Skin of body (tissue), 2 donors: Measurements from ENCODE around the gene KPNA1. TPM values are rescaled to one million over a fixed set of nuclear protein-coding genes. Genes with fewer than 3 reads are reported as not detected.
A peak's percentile ranks its signal among the peaks of the same experiment; 100 is the strongest.
"Not testable (repeated sequence)": the region's sequence is repeated elsewhere in the genome, so short reads cannot be mapped to it uniquely, and the experiment has no call there.

Experiments used
- DNase-seq: peaks from one replicate; lab custom pipeline; 2025; lab: John Stamatoyannopoulos, UW
- total RNA-seq: library from RNA; depleted of rRNA; stranded (reverse); fragments of >200 nt; gene quantifications from one replicate; pipeline ENCODE4 v1.2.3, GENCODE V29; 2014

The KPNA1 gene
- total RNA-seq, 1 donor from 2014 or later = 29.4 TPM

GRCh38 chr3:122520861-122521260 is 6.1 kb upstream of the KPNA1 start:
- no peak for DNase-seq

- no peak for DNase-seq
Measured at GRCh38 chr3:122519693-122520092, 5.0 kb upstream of the KPNA1 start.

GRCh38 chr3:122516846-122517360 is 2.2 kb upstream of the KPNA1 start:
- DNase-seq = no peak

- DNase-seq = no peak
Measured at GRCh38 chr3:122515870-122516269, 1.1 kb upstream of the KPNA1 start.

GRCh38 chr3:122515020-122515468 is 305 bp upstream of the KPNA1 start:
- no peak for DNase-seq

- no peak for DNase-seq
Measured at GRCh38 chr3:122513386-122514122, 1.2 kb downstream of the KPNA1 start.

GRCh38 chr3:122512284-122512683 is 2.5 kb downstream of the KPNA1 start:
- DNase-seq = no peak

GRCh38 chr3:122510878-122511535 is 3.7 kb downstream of the KPNA1 start:
- DNase-seq = no peak

GRCh38 chr3:122508944-122509343 is 5.8 kb downstream of the KPNA1 start:
- DNase-seq = not testable (repeated sequence)

- DNase-seq = no peak
Measured at GRCh38 chr3:122508135-122508914, 6.4 kb downstream of the KPNA1 start.

GRCh38 chr3:122506450-122506849 is 8.3 kb downstream of the KPNA1 start:
- DNase-seq = no peak

- DNase-seq = no peak
Measured at GRCh38 chr3:122505676-122506075, 9.1 kb downstream of the KPNA1 start.

GRCh38 chr3:122502941-122503340 is 11.8 kb downstream of the KPNA1 start:
- no peak for DNase-seq

GRCh38 chr3:122502139-122502538 is 12.6 kb downstream of the KPNA1 start:
- no peak for DNase-seq

GRCh38 chr3:122500964-122501363 is 13.8 kb downstream of the KPNA1 start:
- DNase-seq = not testable (repeated sequence)

- DNase-seq = no peak
Measured at GRCh38 chr3:122498152-122498551, 16.6 kb downstream of the KPNA1 start.

GRCh38 chr3:122497425-122497824 is 17.3 kb downstream of the KPNA1 start:
- no peak for DNase-seq

- DNase-seq = no peak
Measured at GRCh38 chr3:122496508-122496907, 18.2 kb downstream of the KPNA1 start.

GRCh38 chr3:122493296-122493695 is 21.4 kb downstream of the KPNA1 start:
- peak; percentile 7 for DNase-seq

GRCh38 chr3:122488262-122488973 is 26.3 kb downstream of the KPNA1 start:
- no peak for DNase-seq

- no peak for DNase-seq
Measured at GRCh38 chr3:122484985-122485384, 29.8 kb downstream of the KPNA1 start.
